CD4-positive, alpha-beta T cell treated with Interleukin-17A for 1 hour (primary cell): ENCODE results near the gene VCP.

Experiments used
- DNase-seq: peaks from one replicate; pipeline ENCODE4 v3.0.0-alpha.2; 2020

VCP gene

GRCh38 chr9:35072461-35073278, at the start of gene VCP:
VCP (minus strand) TSS chr9:35072625; CDS start chr9:35072353, 272 bp downstream.
- peak; percentile 99 for DNase-seq

- peak; percentile 93 for DNase-seq
These were observed 44.6 kb upstream of the VCP start for GRCh38 chr9:35116898-35117551.

- no peak for DNase-seq
These were observed 44.1 kb upstream of the VCP start for GRCh38 chr9:35116539-35116897.

GRCh38 chr9:35115680-35116538, 43.5 kb upstream of the VCP start, which contains the start of gene ATOSB:
ATOSB (minus strand) TSS chr9:35115862; CDS start chr9:35108274, 7,588 bp downstream.
- peak; percentile 94 for DNase-seq

GRCh38 chr9:35114840-35115628, 42.6 kb upstream of the VCP start:
- peak; percentile 60 for DNase-seq

GRCh38 chr9:35114113-35114839, 41.9 kb upstream of the VCP start:
- DNase-seq = peak; percentile 91

GRCh38 chr9:35112257-35113020, 40.0 kb upstream of the VCP start:
- peak; percentile 23 for DNase-seq

GRCh38 chr9:35111001-35111933, 38.8 kb upstream of the VCP start:
- peak; percentile 98 for DNase-seq

- no peak for DNase-seq
These were observed 37.9 kb upstream of the VCP start for GRCh38 chr9:35110327-35110761.

- no peak for DNase-seq
These were observed 36.6 kb upstream of the VCP start for GRCh38 chr9:35108946-35109575.

- no peak for DNase-seq
These were observed 36.0 kb upstream of the VCP start for GRCh38 chr9:35108461-35108860.

GRCh38 chr9:35107297-35108290, 35.2 kb upstream of the VCP start:
- no peak for DNase-seq

GRCh38 chr9:35106343-35106730, 33.9 kb upstream of the VCP start:
- no peak for DNase-seq

GRCh38 chr9:35105571-35106342, 33.3 kb upstream of the VCP start:
- no peak for DNase-seq

- no peak for DNase-seq
These were observed 32.7 kb upstream of the VCP start for GRCh38 chr9:35105126-35105525.

GRCh38 chr9:35104586-35104985, 32.2 kb upstream of the VCP start:
- DNase-seq = no peak

GRCh38 chr9:35103660-35104191, 31.3 kb upstream of the VCP start:
- no peak for DNase-seq
